Epithelial cell of esophagus (primary cell): Measurements from ENCODE around the gene PIERCE2.

ENCODE experiments used
- DNase-seq: peaks from one replicate; pipeline ENCODE4 v3.0.0; 2010; ENCODE audit warnings: low read depth
- H3K4me3 ChIP-seq: 2 replicates; pipeline ENCODE4 v1.5.1; 2011; ENCODE audit warnings: mild to moderate bottlenecking, low read length, control low read depth
- TF ChIP-seq, protein P1 (sequence below): IDR thresholded peaks from 2 replicates; pipeline ENCODE4 v1.5.1; 2011; ENCODE audit warnings: low read depth, mild to moderate bottlenecking, low read length, control low read depth, inconsistent platforms; ENCODE audit not compliant: insufficient read depth; ENCODE audit errors: missing control alignments

PIERCE2 gene, protein sequence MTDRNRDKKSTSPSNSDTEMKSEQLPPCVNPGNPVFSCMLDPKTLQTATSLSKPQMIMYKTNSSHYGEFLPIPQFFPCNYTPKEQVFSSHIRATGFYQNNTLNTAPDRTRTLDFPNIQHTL

DNA sequence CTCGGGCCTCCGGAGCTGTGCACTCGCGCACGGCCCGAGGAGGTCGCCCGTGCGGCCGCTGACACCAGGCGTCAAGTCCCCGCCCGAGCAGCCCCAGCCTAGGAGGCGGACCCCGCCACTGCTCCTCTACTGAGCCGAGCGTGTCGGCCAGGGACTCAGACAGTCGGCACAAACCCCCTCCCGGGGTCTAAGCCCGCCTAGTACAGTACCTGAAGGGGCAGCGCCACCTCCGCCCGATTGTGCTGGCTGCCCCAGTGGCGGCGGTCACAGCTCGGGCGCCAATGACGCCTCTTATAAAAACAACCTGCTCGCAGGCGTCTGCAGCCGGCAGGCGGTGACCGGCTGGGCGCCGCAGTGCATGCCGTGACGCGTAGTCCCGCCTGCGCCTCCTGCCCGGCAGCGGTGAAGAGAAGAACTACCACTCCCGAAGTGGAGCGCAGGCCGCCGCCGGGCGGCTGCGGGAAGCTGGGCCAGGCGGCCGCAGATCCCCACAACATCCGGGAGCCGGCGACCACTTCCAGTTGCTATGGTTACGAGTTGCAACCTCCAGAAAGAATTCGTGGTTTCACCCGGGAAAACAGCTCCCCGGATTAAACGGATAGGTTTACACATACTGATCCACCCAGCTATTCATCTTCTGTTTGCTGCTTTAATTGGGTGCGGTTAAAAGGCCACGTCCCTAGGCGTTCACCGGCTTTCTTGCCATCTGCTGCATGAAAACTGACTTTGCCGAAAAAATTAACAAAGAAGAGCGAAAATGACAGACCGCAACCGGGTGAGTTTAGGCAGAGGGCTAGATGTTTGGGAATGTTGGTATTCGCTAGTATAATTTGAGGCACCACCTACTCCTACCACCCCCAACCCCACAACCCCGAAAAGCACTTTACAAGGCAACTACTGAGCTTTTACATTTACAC, at the start of gene PIERCE2, which contains the start of gene CCPG1:
TSS of gene PIERCE2 (plus strand) at position 484 of the 917 bp plus-strand sequence. CDS start at position 758, 274 bp downstream.
TSS of gene CCPG1 (minus strand) at position 348 of the 917 bp plus-strand sequence. CDS start 18,935 bp downstream, outside the sequence.
- H3K4me3 ChIP-seq: peak within 1 kb of the TSS; percentile 71
- TF ChIP-seq, protein P1, sequence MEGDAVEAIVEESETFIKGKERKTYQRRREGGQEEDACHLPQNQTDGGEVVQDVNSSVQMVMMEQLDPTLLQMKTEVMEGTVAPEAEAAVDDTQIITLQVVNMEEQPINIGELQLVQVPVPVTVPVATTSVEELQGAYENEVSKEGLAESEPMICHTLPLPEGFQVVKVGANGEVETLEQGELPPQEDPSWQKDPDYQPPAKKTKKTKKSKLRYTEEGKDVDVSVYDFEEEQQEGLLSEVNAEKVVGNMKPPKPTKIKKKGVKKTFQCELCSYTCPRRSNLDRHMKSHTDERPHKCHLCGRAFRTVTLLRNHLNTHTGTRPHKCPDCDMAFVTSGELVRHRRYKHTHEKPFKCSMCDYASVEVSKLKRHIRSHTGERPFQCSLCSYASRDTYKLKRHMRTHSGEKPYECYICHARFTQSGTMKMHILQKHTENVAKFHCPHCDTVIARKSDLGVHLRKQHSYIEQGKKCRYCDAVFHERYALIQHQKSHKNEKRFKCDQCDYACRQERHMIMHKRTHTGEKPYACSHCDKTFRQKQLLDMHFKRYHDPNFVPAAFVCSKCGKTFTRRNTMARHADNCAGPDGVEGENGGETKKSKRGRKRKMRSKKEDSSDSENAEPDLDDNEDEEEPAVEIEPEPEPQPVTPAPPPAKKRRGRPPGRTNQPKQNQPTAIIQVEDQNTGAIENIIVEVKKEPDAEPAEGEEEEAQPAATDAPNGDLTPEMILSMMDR: peak; percentile 67

DNA sequence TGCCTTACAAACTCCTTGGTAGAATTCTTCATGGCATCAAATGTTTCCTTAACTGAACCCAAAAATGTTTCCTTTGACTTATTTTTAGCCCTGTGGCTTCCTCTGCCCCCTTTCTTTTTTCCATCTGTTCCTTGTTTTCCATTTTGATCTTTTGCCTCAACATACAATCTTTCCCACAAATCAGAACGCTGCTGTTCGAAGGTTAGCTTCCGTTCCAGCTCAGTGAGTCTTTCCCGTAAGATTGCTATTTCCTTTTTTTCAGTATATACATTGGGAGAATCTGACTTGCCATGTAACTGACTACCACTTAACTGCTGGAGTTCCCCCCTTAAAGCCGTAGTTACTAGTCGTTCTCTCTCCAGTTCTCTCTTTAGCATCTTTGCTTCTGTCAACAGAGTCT, 48.0 kb upstream of the PIERCE2 start:
- no peak overlapping the region for H3K4me3 ChIP-seq
- no peak for DNase-seq
- TF ChIP-seq, protein P1: no peak

More for the DNA sequence above, at the start of gene PIERCE2, which contains the start of gene CCPG1:
- DNase-seq: peak; percentile 94

DNA sequence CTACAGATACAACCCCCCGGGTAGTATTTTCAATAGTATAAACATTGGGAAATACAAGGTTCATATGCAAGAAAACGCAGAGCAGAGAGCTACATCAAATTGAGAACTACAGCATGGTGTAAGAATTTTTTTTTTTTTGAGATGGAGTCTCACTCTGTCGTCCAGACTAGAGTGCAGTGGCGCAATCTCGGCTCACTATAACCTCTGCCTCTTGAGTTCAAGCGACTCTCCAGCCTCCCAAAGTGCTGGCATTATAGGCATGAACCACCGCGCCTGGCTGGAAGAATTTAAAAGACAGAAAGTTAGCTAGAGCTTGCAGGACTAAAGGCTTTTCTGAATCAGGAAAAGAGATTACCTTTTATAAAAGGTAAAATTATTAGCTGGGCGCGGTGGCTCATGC, 47.2 kb upstream of the PIERCE2 start:
- H3K4me3 ChIP-seq: no peak overlapping the region
- DNase-seq: no peak
- TF ChIP-seq, protein P1: no peak

DNA sequence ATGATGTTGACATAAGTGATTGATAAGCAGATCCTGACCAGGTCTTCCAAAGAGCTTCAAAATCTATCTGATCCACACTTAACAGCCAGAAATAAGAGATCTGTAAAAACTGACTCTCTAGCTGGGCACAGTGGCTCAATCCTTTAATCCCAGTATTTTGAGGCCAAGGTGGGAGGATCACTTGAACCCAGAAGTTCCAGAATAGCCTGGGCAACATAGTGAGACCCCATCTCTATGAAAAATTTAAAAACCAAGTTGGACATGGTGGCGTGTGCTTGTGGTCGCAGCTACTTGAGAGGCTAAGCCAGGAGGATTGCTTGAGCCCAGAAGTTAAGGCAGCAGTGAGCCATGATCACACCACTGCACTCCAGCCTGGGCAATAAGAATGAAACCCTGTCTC, 45.7 kb upstream of the PIERCE2 start:
- TF ChIP-seq, protein P1: no peak
- no peak overlapping the region for H3K4me3 ChIP-seq
- DNase-seq: no peak

DNA sequence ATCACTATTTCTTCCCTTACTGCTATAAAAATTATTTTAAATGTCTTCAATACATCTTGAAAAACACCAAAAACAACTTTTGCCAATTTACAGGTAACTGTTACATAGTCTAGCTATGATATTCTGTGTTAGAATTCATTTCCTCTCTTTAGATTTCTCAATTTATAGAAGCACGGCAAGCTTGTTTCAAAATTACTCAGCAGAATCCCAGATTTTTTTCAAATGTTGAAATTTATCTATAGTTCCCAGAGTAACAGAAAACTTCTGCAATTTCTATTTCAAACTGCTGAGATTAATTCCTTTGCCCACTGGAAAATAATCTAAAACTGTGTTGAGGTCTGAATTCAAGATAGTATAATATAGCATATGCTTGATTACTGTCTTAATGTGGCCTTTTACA, 41.3 kb upstream of the PIERCE2 start:
- no peak overlapping the region for H3K4me3 ChIP-seq
- TF ChIP-seq, protein P1: no peak
- no peak for DNase-seq

DNA sequence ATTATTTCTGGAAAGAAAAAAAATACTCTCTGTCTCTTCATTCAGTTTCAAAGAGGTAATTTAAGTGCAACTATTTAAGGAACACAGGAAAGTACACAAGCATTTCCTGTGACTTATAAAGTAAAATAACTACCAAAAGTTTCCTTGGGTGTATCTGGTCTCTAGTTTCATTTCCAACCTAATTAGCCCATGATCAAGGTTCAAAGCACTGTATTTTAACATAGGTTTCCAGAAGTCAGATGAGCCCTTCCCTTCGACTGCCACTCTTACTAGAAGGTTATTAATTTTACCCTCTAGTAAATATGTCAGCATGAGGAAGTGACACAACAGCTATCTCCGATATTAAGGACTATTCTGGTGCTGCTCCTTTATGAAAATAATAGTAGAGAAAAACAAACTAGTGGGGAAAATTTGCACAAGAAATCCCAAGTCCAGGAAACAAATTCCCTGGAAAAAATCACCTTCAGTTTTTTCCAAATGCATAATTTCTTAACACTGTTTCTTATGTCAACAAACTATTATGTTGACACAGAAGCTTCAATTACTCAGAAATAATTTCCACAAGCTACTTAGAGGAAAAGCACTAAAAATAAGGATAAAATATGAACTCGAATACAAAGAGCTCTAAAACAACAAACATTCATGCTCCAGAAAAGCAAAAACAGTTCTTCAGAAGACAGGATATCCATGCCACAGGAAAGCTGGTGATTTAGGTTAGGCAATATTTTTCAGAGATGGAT, 35.4 kb upstream of the PIERCE2 start:
- H3K4me3 ChIP-seq: no peak overlapping the region
- DNase-seq: no peak
- TF ChIP-seq, protein P1: no peak
